Lower leg skin (tissue), 4 donors: Measurements from ENCODE around the gene ADGRG3. TPM values are rescaled to one million over a fixed set of nuclear protein-coding genes. Genes with fewer than 3 reads are reported as not detected.

Experiments
- DNase-seq, 2 donors: peaks; one replicate each; pipeline ENCODE4 v3.0.0-alpha.2; 2019; ENCODE audit warnings: low spot score in 2 of 2
- H3K4me3 ChIP-seq: fragments of 200-600 bp; sonication (generic); 2 replicates; pipeline ENCODE4 v1.5.1; 2017; ENCODE audit warnings: mild to moderate bottlenecking, low read depth; ENCODE audit not compliant: poor library complexity, severe bottlenecking
- POLR2A ChIP-seq, 2 donors: fragments of 450-650 bp; IDR thresholded peaks; one replicate each; pipeline ENCODE4 v1.6.1; 2016 to 2017; ENCODE audit warnings: antibody characterized with exemption in 2 of 2, mild to moderate bottlenecking in 1 of 2, moderate library complexity in 1 of 2
- WGBS, 2 donors: methylation state at CpG; one replicate each; pipeline ENCODE4 v1.1.5; 2018; 5-methylcytosine and 5-hydroxymethylcytosine counted together
- intact Hi-C: fragments of 100-400 bp; cut with DNase I; formaldehyde crosslinking; loops from one replicate; pipeline ENCODE4 v1.15.0; 2023; ENCODE audit warnings: low total_unique reads
- total RNA-seq, 4 donors: library from RNA; depleted of rRNA; stranded (reverse); fragments of >200 nt; gene quantifications; one replicate each; pipeline ENCODE4 v1.1.0, GENCODE V29; 2016
- TF ChIP-seq, protein P1 (sequence below), 3 donors: fragments of 450-650 bp; IDR thresholded peaks; one replicate each; pipeline ENCODE4 v1.5.1; 2016; ENCODE audit warnings: antibody characterized with exemption in 3 of 3, mild to moderate bottlenecking in 3 of 3, moderate library complexity in 2 of 3

ADGRG3 gene
- total RNA-seq, 4 donors from 2014 or later, result 0.25 to 7.3 (median 1.1) TPM

DNA sequence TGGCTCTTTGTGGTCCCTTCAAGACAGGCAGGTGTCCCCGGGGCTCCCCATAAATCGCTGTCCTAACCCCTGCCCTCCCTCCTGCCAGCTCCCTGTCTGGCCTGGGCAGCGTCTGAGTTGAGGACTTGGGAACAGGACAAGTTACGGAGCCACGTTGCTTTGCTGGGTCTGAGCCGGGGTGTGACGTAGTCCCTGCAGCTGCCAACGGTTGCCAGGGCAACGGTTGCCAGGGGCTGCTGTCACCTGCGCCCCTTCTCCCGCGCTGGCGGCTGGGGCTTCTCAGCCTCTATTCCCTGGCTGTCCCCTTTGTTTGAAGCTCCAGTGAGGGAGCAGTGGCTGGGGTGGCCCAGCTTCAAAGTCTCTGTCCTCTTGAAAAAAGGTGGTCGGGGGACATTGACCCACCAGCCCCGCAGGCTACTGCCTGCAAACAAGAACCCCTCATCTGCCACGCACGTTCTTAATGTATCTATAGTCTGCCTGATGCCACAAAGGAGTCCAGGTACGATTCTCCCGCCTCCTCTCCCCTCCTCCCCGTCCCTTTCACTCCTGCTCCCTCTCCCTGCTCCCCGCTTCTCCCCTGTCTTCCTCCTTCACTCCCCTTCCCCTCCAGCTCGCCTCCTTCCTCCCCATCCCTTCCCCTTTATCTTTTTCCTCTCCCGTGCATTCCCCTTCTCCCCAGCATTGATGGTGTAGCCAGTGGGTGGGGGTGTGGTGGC is 28.8 kb upstream of the ADGRG3 start:
- H3K4me3 ChIP-seq, result no peak overlapping the region
- no peak for TF ChIP-seq POLR2A (IDR thresholded peaks at IDR 0.05)
- TF ChIP-seq, protein P1, sequence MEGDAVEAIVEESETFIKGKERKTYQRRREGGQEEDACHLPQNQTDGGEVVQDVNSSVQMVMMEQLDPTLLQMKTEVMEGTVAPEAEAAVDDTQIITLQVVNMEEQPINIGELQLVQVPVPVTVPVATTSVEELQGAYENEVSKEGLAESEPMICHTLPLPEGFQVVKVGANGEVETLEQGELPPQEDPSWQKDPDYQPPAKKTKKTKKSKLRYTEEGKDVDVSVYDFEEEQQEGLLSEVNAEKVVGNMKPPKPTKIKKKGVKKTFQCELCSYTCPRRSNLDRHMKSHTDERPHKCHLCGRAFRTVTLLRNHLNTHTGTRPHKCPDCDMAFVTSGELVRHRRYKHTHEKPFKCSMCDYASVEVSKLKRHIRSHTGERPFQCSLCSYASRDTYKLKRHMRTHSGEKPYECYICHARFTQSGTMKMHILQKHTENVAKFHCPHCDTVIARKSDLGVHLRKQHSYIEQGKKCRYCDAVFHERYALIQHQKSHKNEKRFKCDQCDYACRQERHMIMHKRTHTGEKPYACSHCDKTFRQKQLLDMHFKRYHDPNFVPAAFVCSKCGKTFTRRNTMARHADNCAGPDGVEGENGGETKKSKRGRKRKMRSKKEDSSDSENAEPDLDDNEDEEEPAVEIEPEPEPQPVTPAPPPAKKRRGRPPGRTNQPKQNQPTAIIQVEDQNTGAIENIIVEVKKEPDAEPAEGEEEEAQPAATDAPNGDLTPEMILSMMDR (IDR thresholded peaks at IDR 0.05), result no peak
- 35 to 53% methylated on average over 17 to 23 of the region's 23 CpGs for WGBS, 2 donors
- intact Hi-C loops, result no loop called here
- no peak for DNase-seq

DNA sequence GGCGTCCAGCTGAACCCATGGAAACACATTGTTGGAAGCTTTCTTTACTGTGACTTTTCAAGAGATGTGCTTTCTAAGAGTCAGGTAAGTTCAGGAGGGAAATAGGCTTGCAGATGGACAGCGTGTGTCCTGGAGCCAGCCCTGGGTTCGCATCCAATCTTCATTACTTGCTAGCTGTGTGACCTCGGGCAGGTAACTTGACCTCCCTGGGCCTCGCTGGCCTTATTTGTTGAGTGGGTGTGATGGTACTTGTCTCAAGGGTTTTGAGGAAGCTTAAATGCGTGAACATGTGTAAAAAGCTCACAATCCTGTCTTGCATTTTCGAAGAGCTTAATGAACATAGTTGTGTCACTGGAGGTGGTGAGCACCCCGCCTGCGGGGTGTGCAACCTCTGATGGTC is 27.9 kb upstream of the ADGRG3 start:
- 90 to 92% methylated on average over 9 of the region's 9 CpGs for WGBS, 2 donors
- intact Hi-C loops, result no loop called here
- no peak for DNase-seq
- TF ChIP-seq, protein P1 (IDR thresholded peaks at IDR 0.05), result no peak
- no peak for TF ChIP-seq POLR2A (IDR thresholded peaks at IDR 0.05)
- no peak overlapping the region for H3K4me3 ChIP-seq

DNA sequence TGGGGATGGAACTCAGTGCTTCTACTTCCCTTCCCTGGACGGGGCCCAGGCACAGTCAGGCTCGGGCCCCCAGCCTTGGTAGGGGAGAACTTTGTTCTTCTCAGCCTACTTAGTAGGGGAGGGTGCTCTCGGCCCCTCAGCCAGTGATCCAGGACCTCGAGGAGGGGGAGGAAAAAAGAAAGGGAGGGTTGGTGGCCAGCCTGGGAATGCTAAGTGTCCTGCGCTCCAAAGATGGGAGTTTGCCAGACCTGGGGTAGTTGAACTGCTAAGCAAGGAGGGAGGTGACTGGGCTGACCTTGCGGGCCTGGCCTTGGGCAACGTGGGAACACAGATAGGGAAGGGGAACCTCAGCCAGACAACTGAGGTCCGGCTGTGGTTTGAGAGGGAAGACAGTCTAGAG is 27.5 kb upstream of the ADGRG3 start:
- 58 to 62% methylated on average over 8 of the region's 8 CpGs for WGBS, 2 donors
- intact Hi-C loops, result no loop called here
- H3K4me3 ChIP-seq, result no peak overlapping the region
- TF ChIP-seq, protein P1 (IDR thresholded peaks at IDR 0.05), result no peak
- TF ChIP-seq POLR2A (IDR thresholded peaks at IDR 0.05), result no peak
- no peak for DNase-seq

DNA sequence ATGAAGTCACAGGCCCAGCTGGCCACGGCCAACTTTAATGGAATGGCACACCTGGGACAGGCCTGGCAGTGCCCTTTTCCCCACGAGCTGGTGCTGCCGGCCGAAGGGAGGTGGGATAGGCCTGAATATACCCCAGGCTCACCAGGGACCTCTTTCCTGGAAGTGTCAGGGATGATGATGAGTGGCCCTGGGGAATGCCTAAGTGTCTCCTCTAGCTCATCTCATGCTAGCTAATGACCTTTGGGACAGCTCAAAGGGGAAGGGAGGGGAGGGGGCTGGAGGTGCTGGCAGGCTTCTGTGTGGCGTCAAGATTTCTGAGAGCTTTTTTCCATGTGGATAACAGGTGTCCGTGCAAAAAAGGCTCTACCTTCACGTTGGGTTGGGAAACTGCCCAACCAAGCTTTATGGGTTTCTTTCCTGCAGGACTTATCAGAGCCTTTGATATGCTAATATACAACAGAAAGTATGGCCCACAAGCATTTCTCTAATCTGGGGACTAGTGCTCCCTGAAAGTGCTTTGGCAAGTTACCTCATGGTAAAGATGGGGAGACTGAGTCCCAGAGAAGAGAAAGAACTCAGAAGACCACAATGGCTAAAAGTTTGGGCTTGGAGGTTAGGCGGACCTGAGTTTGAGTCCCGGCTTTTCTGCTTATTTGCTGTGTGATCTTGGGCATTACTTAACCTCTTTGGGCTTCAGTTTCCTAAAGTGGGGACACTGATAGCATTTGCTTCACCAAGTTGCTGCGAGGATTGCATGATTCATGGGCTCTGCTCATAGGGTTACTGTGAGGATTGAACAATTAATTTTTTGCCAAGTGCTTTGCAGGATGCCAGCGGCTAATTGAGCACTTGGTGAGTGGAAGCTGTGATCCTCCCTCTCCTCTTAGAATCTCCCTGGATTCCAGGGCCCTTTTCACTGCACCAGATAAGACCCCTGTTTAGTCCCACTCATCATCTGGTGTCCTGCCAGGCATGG is 25.7 kb upstream of the ADGRG3 start:
- no peak for TF ChIP-seq POLR2A (IDR thresholded peaks at IDR 0.05)
- TF ChIP-seq, protein P1 (IDR thresholded peaks at IDR 0.05), result no peak
- no peak overlapping the region for H3K4me3 ChIP-seq
- intact Hi-C loops, result no loop called here
- 50 to 62% methylated on average over 11 of the region's 11 CpGs for WGBS, 2 donors
- no peak for DNase-seq

DNA sequence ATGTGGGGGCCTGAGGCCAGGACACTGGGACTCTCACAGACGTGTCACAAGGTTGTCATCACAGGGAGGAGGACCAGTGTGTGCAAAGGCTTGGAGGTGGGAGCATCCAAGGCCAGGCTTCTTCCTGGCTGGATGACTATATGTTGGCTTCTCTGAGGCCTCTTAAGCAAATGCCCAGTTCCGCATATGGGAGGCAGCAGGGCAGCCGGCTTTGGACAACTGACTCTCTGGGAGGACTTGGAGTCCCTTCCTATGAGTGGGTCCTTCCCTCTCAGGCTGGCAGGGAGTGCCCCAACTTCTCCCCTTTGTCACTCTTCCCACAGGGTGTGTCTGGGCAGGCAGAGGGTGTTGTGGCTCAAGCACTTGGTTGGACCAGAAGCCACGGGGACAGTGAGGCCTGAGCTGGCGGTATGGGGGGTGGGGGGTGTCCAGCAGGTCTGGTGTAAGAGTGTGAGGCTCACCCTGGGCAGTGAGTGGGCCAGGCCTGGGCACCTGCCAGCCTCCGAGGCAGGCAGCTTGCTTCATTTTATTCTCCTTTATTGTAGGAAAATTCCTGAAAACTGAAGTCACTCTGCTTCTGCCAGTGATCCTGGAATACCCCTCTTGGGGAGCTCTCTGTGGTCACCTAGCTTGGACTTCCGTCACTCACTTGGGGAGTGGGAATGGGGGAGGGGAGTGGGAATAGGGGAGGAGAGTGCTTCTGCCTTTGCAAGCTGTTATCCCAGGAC is 24.8 kb upstream of the ADGRG3 start:
- no peak for DNase-seq
- TF ChIP-seq, protein P1 (IDR thresholded peaks at IDR 0.05), result no peak
- TF ChIP-seq POLR2A (IDR thresholded peaks at IDR 0.05), result no peak
- 25 to 31% methylated on average over 7 of the region's 7 CpGs for WGBS, 2 donors
- intact Hi-C loops, result no loop called here
- H3K4me3 ChIP-seq, result no peak overlapping the region
